Measurements from ENCODE around the gene AQP4.

The AQP4 gene, protein sequence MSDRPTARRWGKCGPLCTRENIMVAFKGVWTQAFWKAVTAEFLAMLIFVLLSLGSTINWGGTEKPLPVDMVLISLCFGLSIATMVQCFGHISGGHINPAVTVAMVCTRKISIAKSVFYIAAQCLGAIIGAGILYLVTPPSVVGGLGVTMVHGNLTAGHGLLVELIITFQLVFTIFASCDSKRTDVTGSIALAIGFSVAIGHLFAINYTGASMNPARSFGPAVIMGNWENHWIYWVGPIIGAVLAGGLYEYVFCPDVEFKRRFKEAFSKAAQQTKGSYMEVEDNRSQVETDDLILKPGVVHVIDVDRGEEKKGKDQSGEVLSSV

DNA sequence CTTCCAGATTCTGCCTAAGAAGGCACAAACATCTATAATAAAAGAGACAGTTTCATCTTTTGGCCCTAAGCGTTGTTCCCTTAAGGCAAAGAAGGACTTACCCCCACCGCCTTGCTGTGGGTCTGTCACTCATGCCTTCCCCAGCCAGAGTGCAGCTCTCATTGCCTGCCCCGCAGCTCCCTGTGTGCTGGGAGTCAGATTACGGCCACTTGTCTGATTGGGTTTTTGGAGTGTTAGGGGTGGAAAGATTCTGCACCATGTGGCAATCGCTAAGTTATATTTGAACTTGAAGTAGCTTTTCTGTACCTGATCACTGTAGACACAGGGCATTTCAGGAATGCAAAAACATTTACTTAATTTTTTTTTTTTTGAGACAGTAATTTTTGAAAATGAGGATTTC lies at the start of gene AQP4:
AQP4 (minus strand) TSS at position 151 of the 400 bp plus-strand sequence; CDS start at position 133, 18 bp downstream.
- no peak for DNase-seq

DNA sequence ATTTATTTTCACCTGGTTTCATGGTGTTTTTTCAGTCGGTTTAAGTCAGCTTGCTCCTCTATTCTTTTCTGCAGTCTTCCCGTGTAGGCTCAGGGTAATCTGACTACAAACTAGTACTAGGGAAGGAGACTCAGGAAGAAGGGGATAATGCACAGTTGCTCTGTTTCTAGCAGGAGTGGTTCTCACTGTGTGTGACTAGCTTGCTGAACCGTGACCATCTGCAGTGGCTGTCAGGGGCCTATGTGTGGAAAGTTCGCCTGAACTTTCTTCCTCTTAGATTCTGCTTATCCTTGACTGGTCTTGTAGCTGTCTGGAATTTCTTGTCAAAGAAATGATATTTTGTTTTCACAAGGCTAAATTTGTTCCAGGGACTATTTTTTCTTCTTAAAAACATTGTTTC lies 46.3 kb upstream of the AQP4 start:
- no peak for DNase-seq

DNA sequence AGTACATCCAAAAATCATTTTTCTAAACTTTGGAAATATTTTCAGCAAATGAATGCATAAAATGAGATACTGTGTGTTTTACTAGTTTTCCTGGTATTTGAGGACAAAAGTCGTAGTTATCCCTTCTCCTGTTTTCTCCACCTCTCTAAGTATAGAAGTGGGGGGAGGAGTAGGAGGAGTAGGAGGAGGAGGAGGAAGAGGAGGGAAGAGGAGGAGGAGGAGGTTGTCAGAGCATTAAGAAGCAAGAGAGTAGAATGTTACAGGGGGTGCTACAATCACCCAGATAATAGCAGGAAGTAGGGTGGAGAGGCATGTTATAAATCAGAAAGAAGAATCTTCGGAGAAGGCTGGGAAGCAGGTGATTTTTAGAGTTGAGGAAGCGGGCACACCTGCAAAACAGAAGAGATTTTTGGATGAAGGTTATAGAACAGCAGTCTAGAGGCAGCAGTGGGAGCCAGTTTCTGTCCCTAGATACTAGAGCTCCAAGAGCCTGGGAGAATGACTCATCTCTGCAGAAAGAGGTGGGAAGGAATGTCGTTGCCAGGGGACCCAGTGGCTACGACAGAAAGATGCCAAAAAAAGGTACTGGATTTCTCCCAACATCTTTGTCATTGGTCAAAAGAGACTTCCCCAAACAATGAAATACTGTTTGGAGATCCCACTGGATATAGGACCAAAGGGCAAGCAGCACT lies 44.2 kb upstream of the AQP4 start:
- no peak for DNase-seq

DNA sequence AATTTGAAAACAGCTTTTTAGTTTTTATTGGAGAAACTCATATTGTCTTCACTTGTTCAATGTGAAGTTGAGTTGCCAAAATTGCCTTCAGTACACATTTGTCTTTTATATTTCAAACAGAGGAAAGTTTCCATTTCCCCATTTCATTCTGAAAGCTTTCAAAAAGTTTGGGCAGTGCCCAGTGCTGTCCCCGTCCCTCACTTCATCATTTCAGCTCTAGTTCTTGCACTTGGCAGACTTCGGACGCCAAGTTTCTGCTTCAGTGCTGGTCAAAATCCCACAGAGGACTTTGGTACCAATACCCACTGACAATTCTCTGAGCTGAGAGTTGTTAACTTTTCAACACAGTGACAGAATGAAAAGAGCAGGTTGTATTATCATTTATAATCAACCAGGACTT lies 43.4 kb upstream of the AQP4 start:
- no peak for DNase-seq

DNA sequence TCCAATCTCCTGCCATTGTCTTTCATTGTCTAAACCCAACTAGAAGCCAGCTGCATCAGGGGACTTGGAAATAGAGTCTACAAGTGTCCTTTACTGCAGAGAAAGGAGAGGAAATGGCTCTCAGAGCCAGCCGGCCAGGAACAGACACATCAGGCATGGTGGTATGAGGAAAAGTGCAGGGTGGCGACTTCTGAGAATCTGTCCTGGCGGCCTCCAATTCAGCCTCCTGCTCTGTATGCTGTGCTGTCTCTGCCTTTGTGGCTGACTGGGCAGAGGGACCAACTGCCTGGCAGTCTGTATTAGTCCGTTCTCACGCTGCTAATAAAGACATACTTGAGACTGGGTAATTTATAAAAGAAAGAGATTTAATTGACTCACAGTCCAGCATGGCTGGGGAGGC lies 36.8 kb upstream of the AQP4 start:
- no peak for DNase-seq

DNA sequence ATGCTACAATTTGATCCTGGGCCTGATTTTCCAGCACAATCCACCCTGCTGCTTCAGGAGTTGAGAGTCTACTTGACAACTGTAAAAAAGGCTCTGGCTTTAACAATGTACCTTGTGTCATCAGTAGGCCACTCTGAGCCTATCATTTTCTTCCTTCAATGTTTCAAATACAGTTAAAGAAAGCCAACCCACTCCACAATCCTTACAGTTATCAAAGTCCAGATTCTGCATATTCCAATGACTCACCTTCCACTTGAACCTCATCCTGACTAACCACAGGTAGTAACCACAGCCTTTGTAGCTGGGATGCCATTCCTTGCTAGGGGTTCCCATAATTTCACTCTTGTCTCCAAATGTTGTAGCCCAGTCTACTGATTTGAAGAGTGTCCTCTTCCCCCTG lies 35.5 kb upstream of the AQP4 start:
- no peak for DNase-seq

DNA sequence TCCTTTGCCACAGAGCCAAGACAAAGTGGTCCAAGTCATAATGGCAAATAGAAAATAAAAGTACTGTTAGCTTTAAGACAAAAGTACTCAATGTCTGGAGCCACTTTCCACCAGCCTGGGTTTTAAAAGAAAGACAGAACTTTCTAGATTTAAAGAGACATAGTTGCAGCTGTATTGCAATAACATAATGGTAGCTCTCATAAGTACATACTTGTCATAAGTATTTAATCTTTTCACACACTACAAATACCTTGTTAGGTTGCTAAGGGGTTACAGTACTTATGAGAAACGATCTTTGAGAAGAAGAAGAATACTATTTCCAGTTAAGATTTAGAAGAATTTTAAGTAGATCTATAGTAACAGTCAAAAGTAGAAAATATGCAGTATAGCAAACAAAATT lies 28.9 kb upstream of the AQP4 start:
- no peak for DNase-seq

DNA sequence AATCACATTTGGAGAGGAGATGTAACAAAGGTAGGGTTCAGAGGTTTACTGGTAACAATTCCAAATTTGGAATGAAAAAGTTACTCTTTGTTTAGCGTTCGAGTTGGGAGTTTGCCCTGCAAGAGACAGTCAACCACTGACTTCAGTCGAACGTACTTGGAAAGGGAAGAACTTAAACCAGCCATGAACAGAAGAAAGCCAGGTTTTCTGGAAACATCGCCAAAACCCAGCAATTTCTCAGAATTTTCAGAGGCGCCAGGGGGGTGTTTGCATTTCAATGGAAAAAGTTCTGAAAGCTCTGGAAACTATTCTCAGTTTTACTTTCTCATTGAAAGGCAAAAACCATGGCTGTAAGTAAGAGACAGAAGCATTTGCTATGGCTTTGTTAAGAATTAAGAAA lies 28.5 kb upstream of the AQP4 start:
- no peak for DNase-seq

DNA sequence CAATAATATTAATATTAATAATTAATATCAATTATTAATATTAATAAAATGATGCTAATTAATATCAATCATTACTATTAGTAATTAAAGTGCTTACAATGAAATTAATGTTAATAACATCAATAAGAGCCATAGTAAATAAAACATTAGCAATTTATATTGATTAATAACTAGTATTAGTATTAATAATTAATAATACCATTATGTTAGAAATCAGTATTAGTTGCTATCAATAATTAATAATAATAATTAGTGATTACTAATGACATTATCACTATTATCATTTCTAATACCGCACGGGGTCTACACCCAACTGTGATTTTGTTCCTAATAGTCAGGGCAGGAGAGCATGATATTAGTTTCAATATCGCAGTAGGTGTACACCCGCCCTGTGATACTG lies 22.8 kb upstream of the AQP4 start:
- DNase-seq: no peak

DNA sequence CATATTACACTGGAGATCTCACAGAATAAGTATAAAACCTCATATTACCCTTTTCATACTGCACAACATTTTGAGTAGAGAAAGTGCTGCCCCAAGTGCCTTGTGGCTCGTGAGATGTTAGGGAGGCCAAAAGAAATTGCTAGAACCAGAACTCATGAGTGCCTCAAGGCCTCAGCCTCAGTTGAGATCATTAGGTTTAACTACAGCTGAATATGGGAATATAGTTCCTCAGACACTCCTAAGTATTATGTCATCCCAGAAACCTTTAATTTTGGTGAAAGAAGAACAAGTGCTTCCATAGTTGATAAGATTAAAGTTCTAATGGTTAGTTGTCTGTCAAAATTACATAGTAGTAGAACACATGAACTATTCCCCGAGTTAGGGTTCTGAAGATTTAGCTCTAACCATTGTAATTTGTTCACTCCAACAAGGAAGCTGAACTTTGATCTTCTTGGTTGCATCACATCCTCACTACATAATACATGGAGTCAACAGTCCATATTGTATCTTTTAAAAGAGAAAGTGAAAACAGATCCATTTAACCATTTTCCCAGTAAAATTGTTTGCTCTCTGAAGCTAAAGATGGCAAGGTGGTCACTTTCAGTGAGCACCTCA lies 9.6 kb upstream of the AQP4 start:
- DNase-seq: no peak

DNA sequence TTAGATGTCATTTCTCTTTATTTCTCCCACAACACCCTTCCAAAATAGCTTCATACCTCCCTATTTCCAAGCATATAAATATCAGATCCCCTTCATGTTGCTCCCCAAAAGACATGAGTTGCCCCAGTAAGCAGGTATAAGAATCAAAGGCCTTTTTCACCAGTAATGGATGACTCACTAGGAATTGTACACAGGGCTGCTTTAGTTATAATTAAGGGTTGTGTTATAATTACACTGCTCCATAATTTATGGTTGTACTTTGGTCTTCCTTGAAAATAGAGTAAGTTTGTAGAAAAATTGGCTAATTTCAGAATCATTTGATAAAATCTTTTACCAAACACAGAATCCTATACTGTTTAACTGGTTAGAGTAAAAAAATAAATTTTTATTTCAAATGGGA lies 8.8 kb upstream of the AQP4 start:
- DNase-seq: no peak

DNA sequence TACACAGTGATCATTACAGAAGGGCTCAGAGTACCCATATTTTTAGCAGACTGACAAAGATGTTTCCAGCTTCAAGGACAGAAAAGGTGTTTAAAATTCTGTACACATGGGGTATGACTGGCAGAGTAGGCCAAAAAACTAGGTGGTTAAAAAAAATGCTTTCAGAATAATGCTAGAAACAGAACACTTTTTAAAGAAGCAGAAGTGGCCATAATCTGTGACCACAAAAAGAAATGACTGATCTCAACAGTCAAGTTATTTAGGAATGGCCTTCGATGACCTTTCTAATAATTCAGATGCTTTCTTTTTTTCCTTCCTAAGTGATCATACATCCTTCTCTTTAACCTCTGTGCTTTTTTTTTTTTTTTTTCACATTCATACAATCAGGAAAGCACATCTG lies 4.1 kb upstream of the AQP4 start:
- DNase-seq: no peak

DNA sequence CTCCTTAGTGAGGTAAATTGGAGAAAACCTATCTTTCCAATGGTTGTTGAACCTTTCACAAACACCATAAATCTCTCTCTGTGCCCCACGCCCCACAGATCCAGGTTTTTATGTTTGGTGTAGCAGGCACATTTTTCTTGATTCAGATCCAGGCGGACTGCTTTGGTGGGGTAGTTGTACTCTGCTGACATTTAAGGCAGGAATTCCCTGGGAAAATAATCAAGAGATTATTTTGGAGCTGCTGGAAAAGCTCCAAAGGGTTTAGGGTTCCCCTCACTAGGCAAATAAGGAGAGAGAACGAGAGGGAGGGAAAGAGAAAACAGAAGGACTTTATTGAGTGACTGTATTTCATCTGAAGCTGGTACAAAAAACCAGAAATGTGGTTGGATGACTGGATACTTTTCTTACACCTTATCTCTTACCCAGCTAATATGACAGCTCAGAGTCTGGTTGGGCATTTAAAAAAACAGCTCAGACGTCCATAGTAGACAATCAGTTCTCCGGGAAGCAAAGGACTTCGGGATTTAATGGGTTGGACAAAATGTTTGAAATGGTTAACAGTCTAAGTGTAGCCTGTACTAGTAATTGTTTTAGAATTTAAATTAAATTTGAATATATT lies 3.6 kb upstream of the AQP4 start:
- no peak for DNase-seq

DNA sequence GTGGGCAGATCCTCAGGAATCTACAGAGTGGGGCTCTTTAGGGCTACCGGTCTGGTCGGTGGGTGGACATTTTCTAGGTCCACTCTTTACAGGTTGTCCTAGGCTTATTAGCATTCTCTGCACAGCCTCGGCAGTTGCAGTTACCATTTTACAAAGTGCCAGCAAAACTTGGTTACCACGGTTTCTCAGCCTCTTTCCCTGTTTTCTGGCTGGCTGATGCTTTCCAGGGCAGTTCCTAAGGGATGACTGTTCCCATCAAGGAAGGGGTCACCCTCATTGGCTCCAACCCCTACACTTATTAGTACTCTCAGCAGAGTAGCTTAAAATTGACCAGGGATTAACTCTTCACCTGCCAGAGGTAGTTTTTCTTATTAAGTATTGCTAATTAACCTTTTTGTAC lies 2.0 kb upstream of the AQP4 start:
- DNase-seq: no peak

DNA sequence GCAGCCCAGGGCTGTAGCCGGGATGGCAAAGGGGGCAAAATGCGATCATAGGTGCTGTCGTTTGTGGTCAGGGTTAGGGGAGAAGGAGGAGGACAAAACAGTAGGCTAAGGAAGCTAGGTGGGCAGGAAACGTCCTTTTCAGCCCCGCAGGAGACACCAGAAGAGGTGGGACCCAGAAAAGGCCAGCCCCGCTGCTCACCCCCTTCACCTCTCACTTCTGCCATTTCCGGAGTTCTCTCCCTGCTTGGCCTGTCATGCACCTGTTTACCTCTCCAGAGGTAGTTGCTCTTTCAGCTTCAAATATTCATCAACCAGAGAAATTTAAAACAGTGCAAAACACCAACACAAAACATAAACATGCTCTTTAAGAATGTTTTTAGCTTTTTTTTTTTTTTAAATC lies 849 bp downstream of the AQP4 start:
- no peak for DNase-seq

DNA sequence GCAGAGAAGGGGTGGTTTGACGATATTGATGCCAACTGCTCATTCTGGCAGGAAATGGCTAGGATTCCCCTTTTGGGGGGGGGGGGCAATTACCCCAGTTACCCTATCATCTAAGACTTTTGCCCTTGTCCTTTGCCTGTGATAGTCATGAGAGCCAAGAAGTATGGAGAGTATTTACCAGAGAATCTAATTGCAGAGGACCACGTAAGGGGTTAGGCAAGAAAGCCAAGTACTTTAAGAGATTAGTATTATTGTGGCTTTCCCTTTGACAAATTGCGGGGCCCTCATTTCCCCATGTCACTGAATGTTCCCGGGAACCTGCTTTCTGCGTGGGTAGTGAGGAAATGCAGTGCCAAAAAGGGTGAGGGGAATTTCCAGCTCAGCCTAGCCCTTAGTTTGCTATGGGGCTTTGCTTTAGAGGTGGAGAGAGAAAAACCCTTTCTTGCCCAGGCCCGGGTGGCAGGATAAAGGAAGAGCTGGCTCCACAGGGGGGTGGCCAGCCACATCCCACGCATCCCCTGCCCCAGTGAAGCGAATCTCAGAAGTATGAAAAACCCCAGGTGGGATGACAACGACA lies 1.5 kb downstream of the AQP4 start:
- DNase-seq: no peak

DNA sequence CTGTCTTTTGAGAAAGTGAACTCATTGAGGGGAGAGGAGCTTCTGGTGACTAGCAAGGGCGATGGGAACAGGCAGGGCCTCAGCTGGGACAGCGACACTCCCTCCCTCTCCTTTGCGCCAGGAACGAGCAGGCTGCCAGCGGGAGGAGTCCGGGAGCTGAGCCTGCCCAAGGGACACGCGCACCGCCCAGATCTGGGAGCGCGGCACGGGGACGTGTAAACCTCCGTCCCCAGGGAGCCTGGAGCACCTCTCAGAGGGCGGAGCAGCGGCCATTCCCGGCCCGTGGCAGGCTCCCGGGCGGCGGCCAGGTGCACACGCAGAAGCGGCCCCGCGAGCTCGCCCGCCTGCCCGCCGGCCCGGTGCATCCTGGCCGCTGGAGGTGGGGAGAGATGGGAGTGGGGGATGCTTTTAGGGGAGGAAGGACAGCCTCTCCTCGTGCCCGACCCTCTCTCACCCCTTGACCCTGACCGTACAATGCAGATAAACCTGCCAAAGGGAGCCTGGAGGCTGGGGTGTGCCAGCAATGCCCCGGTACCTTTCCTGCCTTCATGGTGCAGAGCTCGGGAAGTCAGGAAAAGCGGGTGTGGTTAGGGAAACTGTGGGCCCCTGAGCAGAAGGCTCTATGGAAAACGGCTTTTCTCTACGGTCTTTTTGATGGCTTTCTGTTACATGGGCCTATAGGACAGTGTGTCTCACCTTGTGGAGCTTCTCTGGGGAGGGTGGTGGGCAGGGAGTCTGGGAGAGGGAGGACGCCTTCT lies 2.2 kb downstream of the AQP4 start:
- DNase-seq: no peak

DNA sequence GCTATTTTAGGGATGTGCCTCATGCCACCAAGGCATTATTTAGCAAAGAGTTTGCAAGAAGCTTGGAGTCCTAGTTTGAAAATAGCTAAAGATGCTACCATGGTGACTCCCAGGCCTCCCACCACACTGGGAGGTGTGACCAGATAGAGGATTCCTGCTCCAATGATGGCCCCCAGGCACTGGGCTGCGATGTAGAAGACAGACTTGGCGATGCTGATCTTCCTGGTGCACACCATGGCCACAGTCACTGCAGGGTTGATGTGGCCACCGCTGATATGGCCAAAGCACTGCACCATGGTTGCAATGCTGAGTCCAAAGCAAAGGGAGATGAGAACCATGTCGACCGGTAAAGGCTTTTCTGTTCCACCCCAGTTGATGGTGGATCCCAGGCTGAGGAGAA lies 3.4 kb downstream of the AQP4 start:
- no peak for DNase-seq

DNA sequence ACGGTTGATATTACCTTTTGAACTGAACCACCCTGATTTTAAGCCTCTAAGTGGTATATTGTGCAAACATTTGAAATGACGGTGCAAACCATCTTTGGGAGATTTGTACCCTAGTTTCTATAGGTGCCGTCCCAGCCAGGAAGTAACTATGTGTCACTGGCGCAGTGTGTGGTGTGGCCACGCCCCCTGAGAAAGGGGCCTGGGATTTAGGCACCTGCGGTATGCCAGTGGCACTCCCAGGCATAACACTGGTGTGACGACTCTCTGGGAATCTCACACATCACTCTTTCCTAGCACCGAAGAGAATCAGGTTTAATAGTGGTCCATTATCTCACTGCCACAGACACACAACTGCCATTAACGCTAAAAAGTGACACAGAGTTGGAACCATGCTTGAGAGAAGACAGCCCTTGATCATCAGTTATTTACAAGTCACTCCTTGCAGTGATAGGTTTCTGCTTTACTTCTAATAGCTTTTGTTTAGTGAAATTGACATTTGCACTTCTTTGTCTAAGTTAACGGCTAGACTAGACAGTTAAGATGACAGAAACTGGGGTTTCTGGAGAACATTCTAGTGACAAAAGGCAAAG lies 11.1 kb downstream of the AQP4 start:
- DNase-seq: no peak

DNA sequence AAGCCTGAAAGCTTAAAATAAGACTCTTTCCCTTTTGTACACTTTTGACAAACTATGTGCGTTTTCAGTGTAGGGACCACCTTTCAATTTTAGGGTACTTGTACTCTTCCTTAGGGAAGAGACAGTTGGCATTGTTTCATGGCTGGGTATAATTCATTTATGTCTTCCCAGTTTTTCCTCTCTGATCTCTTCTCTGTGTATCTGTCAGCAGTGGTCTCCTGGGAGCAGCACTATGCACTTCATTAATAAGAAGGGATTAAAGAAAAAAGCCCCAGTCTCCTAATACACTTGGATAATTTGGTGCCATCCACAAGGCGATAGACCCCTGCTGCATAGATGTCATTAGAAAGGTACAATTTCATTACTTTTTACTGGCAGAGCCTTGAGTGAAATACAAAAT lies 12.1 kb downstream of the AQP4 start:
- no peak for DNase-seq

DNA sequence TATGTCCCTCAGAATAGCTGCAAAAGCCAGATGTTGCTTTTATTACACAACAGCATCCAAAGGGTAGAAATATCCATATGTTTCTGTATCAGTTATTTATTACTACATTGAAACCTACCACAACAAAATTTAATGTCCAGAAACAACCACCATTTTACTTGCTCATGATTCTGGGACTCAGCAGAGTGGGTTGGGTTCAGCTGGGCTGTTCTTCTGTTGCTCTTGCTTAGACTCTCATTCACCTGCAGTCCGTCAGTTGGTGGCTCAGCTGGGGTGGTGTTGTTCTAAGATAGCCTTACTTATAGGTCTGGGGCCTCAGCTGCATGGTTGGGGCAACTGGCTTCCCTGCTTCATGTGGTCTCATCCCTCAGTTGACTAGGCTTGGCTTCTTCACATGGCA lies 21.7 kb downstream of the AQP4 start:
- DNase-seq: no peak

DNA sequence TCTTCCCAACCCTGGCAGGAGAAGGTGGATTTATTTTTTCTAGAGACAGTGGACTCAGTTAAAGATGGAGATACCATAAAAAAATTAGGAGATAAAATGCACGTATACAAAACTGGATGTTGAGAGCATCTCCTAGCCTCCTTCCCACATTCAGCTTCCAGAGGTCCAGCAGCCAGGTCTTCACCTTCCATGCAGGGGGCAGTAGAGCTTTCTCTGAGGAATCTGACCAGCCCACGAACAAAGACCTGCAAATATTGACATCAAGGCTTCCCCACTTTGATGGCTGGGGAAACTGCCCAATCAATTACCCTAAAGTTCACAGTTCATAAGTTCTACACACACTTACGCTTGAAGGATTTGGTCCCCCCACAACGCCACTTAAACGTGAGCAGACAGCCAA lies 24.5 kb downstream of the AQP4 start:
- DNase-seq: no peak

Measured in hematopoietic multipotent progenitor cell treated with erythropoietin and hydrocortisone succinate and interleukin-3 and kit ligand, for 8 days (in vitro differentiated cells).